DMS79 (cell line): Measurements from ENCODE around the gene FRMD4A.

Experiments used
- DNase-seq: peaks from one replicate; lab custom pipeline; 2025; lab: John Stamatoyannopoulos, UW

Gene FRMD4A

GRCh38 chr10:13642293-13642692 lies 688.4 kb downstream of the FRMD4A start:
- no peak for DNase-seq

GRCh38 chr10:13637894-13638293 lies 692.8 kb downstream of the FRMD4A start:
- no peak for DNase-seq

DNA sequence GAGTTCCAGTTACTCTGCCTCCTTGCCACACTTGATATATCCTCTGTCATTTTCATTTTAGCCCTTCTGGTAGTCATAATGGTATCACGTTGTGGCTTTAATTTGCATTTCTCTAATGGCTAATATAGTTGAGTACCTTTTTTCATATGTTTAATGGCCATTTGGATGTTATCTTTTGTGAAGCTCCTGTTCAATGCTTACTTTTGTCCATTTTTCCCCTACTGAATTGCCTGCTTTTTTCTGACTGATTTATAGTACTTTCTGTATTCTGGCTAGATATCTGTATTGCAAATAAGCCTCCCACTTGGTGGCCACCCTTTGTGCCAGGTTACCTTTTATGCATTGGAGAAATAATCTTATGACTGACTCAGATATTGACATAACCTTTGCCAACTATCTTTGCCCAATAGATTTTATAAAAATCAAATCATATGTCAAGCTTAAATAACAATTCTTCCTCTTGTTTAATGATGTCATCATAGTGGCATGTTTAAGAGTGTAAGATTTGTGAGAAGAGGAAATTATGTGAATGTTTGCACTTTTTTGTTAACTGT lies 693.3 kb downstream of the FRMD4A start:
- DNase-seq, result no peak

DNA sequence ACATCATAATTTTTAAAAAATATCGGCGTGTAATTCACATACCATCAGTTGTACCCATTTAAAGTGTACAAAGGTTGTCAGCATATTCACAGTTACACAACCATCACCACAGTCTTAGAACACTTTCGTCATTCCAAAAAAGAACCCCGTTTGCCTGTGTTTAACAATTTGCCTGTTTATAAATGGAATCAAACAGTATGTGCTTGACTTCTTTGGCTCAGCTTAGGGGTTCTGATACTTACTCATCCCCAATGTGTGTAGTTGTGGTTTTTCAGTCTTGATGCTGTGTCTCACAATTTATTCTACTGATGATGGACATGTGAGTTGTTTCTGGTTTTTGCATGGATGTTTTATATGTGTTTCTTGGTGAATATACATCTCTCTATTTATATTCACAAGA lies 693.9 kb downstream of the FRMD4A start:
- no peak for DNase-seq

- DNase-seq, result no peak
Observed at GRCh38 chr10:13634207-13634606, 696.5 kb downstream of the FRMD4A start.

- no peak for DNase-seq
Observed at GRCh38 chr10:13633689-13634088, 697.0 kb downstream of the FRMD4A start.

DNA sequence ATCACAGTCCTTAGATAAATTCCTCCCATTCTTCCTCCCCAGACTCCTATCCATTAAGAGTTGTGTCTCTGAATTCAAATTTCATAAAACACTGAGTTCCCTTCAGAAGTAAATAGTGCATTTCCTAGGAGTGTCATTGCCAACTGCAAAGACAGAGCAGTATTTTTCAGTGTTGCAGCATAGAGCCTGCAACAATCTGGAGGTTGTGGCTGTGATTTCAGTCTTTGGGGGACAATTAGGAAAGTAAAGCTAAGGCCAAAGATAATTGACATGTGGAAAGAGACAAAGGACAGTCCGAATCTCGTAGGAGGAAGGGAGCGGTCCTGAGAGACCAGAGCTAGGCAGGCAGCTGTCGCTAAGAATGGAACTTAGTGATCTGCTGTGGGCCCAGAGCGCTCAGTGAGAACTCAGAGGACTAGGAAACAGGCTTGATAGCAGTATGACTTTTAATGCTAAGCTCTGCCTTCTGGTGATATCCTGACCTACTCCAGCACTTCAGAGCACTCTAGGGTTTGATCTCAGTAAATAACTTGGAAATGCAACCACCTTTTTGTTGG lies 697.8 kb downstream of the FRMD4A start:
- DNase-seq, result no peak

GRCh38 chr10:13632440-13632839 lies 698.3 kb downstream of the FRMD4A start:
- no peak for DNase-seq

DNA sequence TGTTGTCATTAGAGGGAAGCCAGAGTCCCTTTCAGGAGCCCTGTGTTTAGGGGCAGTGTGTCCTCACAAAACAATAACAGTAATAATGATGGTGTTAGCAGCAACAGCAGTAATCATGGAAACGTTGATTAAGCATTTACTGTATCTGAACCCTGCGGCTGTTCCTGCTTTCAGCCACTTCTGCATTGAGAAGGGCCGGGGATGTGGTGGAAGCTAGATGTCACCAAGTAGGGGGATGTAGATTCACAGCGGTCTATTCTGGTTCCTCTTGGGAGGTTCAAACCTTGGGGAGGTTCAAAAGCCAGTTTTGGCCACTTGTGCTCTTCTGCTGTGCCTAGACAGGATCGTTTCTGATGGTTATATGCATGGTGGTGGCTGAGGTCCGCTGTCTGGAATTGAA lies 699.1 kb downstream of the FRMD4A start:
- no peak for DNase-seq

GRCh38 chr10:13630231-13630630 lies 700.5 kb downstream of the FRMD4A start:
- DNase-seq, result no peak

DNA sequence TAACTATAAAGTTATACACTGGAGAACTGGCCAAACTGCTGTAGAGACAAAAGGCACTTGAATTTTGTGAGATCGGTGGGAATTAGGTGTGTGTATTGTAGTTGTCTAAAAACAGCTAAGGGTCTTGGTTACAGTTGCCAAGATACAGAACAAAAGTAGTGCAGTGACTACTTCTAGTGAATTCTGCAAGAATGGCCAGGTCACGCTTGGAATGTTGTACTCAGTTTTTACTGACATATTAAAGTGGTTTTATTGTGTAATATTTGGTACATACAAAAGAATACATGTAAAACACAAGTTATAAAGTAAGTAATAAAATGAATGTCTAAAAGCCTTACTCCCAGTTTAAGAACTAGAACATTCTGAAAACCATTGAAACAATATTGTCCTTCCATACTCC lies 701.6 kb downstream of the FRMD4A start:
- no peak for DNase-seq

DNA sequence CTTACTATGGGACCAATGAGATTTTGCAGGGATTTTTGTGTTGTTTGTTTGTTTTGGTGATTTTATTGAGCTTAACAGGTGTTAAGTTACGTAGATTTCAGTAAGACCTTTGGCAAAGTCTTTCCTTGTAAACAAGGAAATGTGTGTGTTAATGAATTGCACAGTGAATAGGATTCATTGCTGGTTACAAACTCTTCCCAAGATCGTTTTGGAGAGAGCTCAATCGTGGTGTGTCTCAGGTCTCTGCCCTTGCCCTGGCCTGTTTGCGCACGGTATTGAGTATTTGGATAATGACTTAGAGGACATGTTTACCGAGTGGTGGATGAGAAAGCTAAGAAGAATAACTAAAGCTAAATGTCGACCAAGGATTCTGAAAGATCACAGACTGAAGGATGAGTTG lies 702.1 kb downstream of the FRMD4A start:
- DNase-seq, result no peak

DNA sequence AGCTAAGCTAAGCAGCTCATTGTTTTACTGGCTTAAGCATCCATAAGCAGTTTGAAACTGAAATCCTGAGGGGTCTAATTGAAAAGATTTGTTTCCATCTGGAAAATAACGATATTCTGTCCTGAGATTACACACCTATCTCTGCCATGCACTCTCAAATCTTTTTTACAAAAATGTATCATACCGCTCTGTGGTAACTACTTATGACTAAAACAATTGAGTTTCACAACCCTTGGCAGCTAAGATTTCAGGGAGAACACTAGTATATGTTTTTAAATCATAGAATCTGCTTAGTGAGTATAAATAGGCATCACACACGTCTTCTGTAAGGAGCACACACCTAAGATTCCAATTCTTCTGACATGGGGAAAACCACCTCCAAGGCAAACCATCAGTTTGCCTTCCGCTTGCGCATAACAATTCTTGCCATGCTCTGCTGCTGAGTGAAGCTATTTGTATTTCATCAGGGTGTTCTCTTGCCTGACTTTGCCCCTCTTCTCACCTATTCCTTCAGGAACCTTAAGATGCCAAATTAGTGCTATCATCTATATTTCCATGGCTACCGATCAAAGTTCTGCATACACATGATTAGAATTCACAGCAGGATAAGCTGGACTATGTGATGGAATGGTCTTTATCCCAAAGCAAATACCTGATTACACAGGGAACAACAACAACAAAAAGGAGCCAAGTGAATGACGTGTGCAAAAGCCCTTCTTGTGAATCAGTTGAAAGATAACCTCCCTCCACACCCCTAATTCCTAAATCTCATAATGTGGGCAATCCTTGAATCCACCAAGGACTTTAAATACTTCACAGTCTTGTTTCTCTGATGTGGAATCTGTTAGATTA lies 703.0 kb downstream of the FRMD4A start:
- no peak for DNase-seq

GRCh38 chr10:13624630-13625029 lies 706.1 kb downstream of the FRMD4A start:
- DNase-seq, result no peak

DNA sequence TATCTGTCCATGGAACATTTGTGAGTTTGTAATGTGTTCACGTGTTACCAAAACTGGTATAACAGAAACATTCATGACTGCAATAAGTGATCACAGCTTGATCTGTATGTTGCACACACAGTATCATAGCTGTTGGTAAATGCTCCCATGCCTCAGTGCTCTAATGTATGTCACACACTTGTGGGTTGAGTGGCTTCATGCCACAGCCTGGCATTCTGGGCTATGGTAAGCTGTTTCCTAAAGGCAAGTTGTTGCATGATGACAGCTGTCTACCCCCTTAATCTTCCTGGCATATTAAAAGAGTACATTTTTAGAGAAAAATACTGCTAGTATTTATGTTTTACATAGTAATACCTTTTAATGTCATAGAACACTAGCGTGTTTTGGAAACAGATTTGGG lies 708.8 kb downstream of the FRMD4A start:
- DNase-seq, result no peak

- no peak for DNase-seq
Observed at GRCh38 chr10:13617116-13617515, 713.6 kb downstream of the FRMD4A start.

DNA sequence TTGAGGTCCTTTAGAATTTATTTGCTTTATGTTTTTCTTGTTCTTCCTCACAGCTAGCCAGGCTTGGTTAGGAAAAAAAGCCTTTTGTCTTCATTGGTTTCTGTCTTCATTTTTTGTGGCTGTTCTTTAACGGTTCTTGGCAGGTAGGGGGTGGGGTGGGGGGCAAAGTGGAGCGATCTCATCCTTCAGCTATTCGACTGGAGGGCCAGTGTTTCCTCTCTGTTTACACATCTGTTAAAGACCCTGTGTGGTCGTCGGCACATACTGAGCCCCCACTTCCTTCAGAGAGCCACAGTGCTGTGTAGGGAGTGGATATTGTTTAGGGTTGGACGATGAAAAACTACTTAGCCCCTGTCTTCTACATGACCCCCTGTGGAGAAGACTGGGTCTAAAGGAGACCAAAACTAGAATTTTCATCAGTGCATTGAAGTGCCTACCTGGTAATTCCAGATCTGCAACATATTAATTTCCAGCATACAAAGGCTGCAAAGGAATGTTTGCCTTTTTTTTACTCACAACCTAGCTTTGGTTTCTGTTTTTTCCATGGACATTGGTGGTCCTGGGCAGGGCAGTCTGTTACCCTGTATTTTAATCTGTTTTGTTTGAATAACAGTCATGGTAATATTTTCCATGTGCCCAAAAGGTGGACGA lies 714.9 kb downstream of the FRMD4A start:
- no peak for DNase-seq

- DNase-seq, result no peak
Observed at GRCh38 chr10:13614530-13615332, 716.0 kb downstream of the FRMD4A start.

DNA sequence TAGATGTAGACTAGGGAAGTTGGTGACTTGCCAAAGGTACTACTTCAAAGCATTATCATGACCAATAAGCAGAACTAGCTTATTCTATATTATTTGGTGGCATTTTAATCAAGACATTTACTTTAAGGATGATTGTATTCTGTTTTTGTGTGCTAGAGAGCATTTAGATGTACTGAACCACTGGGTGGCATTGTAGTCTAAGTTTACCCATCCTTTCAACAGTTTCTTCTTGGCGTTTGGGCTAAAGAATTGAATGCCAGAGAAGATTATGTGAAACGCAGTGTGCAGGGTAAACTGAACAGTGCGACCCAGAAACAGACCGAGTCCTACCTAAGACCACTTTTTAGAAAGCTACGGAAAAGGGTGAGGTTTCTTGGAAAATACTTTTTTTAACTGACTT lies 717.2 kb downstream of the FRMD4A start:
- no peak for DNase-seq

DNA sequence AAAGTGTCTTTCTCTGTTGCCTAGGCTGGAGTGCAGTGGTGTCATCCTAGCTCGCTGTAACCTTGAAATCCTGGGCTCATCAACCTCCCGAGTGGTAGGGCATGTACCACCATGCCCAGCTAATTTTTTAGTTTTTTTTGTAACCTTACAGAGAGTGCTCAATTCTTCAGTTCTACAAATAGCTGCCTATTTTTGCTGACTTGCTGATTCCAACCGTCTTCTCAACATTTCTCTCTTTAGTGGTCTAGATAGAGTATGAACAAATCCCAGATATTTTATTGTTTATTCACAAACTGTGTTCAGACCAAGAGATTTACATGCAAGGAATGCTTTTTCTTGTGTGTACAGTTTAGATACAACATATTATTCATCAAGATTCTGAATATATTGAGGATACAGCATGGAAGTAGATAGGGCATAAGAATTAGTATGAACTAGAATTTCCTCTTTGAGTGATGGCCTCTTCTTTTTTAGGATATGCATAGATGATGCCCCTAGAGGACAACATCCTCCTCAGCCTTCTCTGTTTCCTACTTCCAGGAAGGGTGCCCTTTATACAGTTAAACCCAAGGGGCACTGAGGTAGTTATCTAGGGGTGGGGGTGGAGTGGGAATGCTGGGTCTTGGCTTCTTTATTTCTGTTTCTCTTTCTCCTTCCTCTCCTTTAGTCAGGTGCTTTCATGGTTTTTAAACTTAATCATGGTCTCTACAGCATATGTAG lies 717.9 kb downstream of the FRMD4A start:
- DNase-seq, result no peak

GRCh38 chr10:13608246-13608853 lies 722.4 kb downstream of the FRMD4A start:
- no peak for DNase-seq
